HG02885 (cell line): Measurements from ENCODE around the gene MYCBPAP.

ENCODE experiments used
- ATAC-seq: cut with Tn5 transposase; IDR thresholded peaks from one replicate; pipeline ENCODE4 v1.9.1; 2021; ENCODE audit warnings: mild to moderate bottlenecking; ENCODE audit not compliant: unreplicated experiment, poor library complexity

MYCBPAP gene

GRCh38 chr17:50564916-50565315 is 56.7 kb downstream of the MYCBPAP start:
- ATAC-seq = no peak

- no peak for ATAC-seq
Measured at GRCh38 chr17:50565402-50566350, 57.4 kb downstream of the MYCBPAP start.

- ATAC-seq = no peak
Measured at GRCh38 chr17:50566886-50567285, 58.6 kb downstream of the MYCBPAP start.

- no peak for ATAC-seq
Measured at GRCh38 chr17:50568659-50569058, 60.4 kb downstream of the MYCBPAP start.

- no peak for ATAC-seq
Measured at GRCh38 chr17:50569592-50569991, 61.4 kb downstream of the MYCBPAP start.

GRCh38 chr17:50570032-50570431 is 61.8 kb downstream of the MYCBPAP start:
- no peak for ATAC-seq

GRCh38 chr17:50570528-50570927 is 62.3 kb downstream of the MYCBPAP start:
- no peak for ATAC-seq

- no peak for ATAC-seq
Measured at GRCh38 chr17:50571681-50572080, 63.4 kb downstream of the MYCBPAP start.

- no peak for ATAC-seq
Measured at GRCh38 chr17:50572541-50572940, 64.3 kb downstream of the MYCBPAP start.

GRCh38 chr17:50573866-50574611 is 65.8 kb downstream of the MYCBPAP start:
- no peak for ATAC-seq

GRCh38 chr17:50575581-50576210 is 67.5 kb downstream of the MYCBPAP start:
- ATAC-seq = no peak

GRCh38 chr17:50576864-50577263 is 68.6 kb downstream of the MYCBPAP start:
- ATAC-seq = no peak

- ATAC-seq = no peak
Measured at GRCh38 chr17:50577451-50577954, 69.3 kb downstream of the MYCBPAP start.

- ATAC-seq = no peak
Measured at GRCh38 chr17:50578173-50578572, 69.9 kb downstream of the MYCBPAP start.

- ATAC-seq = no peak
Measured at GRCh38 chr17:50579399-50579798, 71.2 kb downstream of the MYCBPAP start.

- no peak for ATAC-seq
Measured at GRCh38 chr17:50580646-50581045, 72.4 kb downstream of the MYCBPAP start.
